A549 (cell line): Measurements from ENCODE around the gene OLIG1. TPM values are rescaled to one million over a fixed set of nuclear protein-coding genes. Genes with fewer than 3 reads are reported as not detected.

Source experiments
- ATAC-seq, 2 experiments: fragments of 200-7000 bp in 1 of 2; fragments of >200 bp in 1 of 2; cut with Nextera tagmentation in 1 of 2; cut with Tn5 transposase in 1 of 2; 3 replicates each; pipeline versions ENCODE4 v1.8.0 to v1.9.1; 2018 to 2020; ENCODE audit warnings: mild to moderate bottlenecking in 1 of 2, moderate library complexity in 1 of 2
- CTCF ChIA-PET: fragments of 300-600 bp; sonication (Branson Sonifier 250); formaldehyde crosslinking; extraction: SDS; loops from one replicate; lab custom pipeline; 2021; ENCODE audit warnings: antibody characterized with exemption, inconsistent platforms; lab: Yijun Ruan, JAX
- POLR2A ChIA-PET: fragments of 350-600 bp; formaldehyde crosslinking; extraction: SDS; loops from one replicate; lab custom pipeline; 2021; ENCODE audit warnings: antibody characterized with exemption, inconsistent platforms; lab: Yijun Ruan, JAX
- DNase-seq, 2 experiments: peaks; one replicate each; pipeline versions ENCODE4 v3.0.0 to v3.0.0-alpha.2; 2011 to 2016; ENCODE audit warnings: low read depth in 1 of 2, low spot score in 1 of 2
- FAIRE-seq: peaks from 2 replicates; lab custom pipeline; 2011; peaks lifted over from hg19 to GRCh38; lab: Jason Lieb, UNC
- H3K27ac ChIP-seq, 2 experiments: fragments of >200 bp; sonication (Bioruptor Twin); formaldehyde crosslinking; 3 replicates each; pipeline ENCODE4 v1.5.1; 2016 to 2017
- H3K4me1 ChIP-seq: fragments of >200 bp; sonication (Bioruptor Twin); formaldehyde crosslinking; 3 replicates; pipeline ENCODE4 v1.6.1; 2016
- H3K4me2 ChIP-seq: fragments of >200 bp; sonication (Bioruptor Twin); formaldehyde crosslinking; 3 replicates; pipeline ENCODE4 v1.6.1; 2016
- H3K4me3 ChIP-seq: fragments of >200 bp; sonication (Bioruptor Twin); formaldehyde crosslinking; 3 replicates; pipeline ENCODE4 v1.5.1; 2016
- H3K9me3 ChIP-seq: fragments of >200 bp; sonication (Bioruptor Twin); formaldehyde crosslinking; 3 replicates; pipeline ENCODE4 v1.6.1; 2016
- BCL3 ChIP-seq: fragments of >200 bp; sonication (Bioruptor Twin); formaldehyde crosslinking; IDR thresholded peaks from 3 replicates; pipeline ENCODE4 v1.6.1; 2016
- CBX8 ChIP-seq: fragments of 200-600 bp; sonication (generic); IDR thresholded peaks from 2 replicates; pipeline ENCODE4 v1.6.1; 2016
- CHD4 ChIP-seq: fragments of 200-600 bp; sonication (generic); IDR thresholded peaks from 2 replicates; pipeline ENCODE4 v1.6.1; 2016; ENCODE audit warnings: antibody characterized with exemption, mild to moderate bottlenecking, borderline replicate concordance
- EP300 ChIP-seq, 2 experiments: fragments of >200 bp; sonication (Bioruptor Twin); formaldehyde crosslinking; IDR thresholded peaks; 2 replicates in 1 of 2; 3 replicates in 1 of 2; pipeline ENCODE4 v1.6.1; 2016 to 2017
- FOSL2 ChIP-seq, 2 experiments: fragments of 450-650 bp in 1 of 2; fragments of >200 bp in 1 of 2; sonication (Bioruptor Twin) in 1 of 2; formaldehyde crosslinking; IDR thresholded peaks; 2 replicates each; pipeline versions ENCODE4 v1.5.0 to v1.6.1; 2016 to 2020; ENCODE audit warnings: mild to moderate bottlenecking in 1 of 2, moderate library complexity in 1 of 2
- GATA3 ChIP-seq: IDR thresholded peaks from 2 replicates; pipeline ENCODE4 v1.6.1; 2012; ENCODE audit warnings: borderline replicate concordance
- HOXB13 ChIP-seq: fragments of 250-450 bp; sonication (Bioruptor Pico); IDR thresholded peaks from 2 replicates; pipeline ENCODE4 v1.5.0; 2020; ENCODE audit warnings: low read depth, mild to moderate bottlenecking, moderate library complexity
- KDM1A ChIP-seq: fragments of 200-600 bp; sonication (generic); IDR thresholded peaks from 2 replicates; pipeline ENCODE4 v1.6.1; 2016; ENCODE audit warnings: low read depth, mild to moderate bottlenecking
- KDM5A ChIP-seq: fragments of 200-600 bp; sonication (generic); IDR thresholded peaks from 2 replicates; pipeline ENCODE4 v1.6.1; 2016; ENCODE audit warnings: antibody characterized with exemption, mild to moderate bottlenecking
- MAFK ChIP-seq: fragments of 450-650 bp; IDR thresholded peaks from 2 replicates; pipeline ENCODE4 v1.6.1; 2014; ENCODE audit not compliant: partially characterized antibody
- NFE2L2 ChIP-seq: fragments of 150-350 bp; conservative IDR thresholded peaks from 2 replicates; pipeline ENCODE4 v1.6.1; 2014; ENCODE audit warnings: low read length
- NR3C1 ChIP-seq: fragments of >200 bp; sonication (Bioruptor Twin); formaldehyde crosslinking; IDR thresholded peaks from 3 replicates; pipeline ENCODE4 v1.6.1; 2017
- PBX3 ChIP-seq: IDR thresholded peaks from 2 replicates; pipeline ENCODE4 v1.6.1; 2012
- PHF8 ChIP-seq: fragments of 200-600 bp; sonication (generic); IDR thresholded peaks from 2 replicates; pipeline ENCODE4 v1.6.1; 2016; ENCODE audit warnings: low read depth, mild to moderate bottlenecking, antibody characterized with exemption, moderate library complexity, borderline replicate concordance
- POLR2A ChIP-seq: IDR thresholded peaks from 2 replicates; pipeline ENCODE4 v1.6.1; 2012; ENCODE audit warnings: mild to moderate bottlenecking, low read length
- POLR2AphosphoS2 ChIP-seq: conservative IDR thresholded peaks from 2 replicates; pipeline ENCODE4 v1.6.1; 2012; ENCODE audit warnings: low read length, improper control_type of control experiment, inconsistent platforms
- TP53 ChIP-seq: fragments of 250-450 bp; sonication (Bioruptor Pico); IDR thresholded peaks from 2 replicates; pipeline ENCODE4 v1.5.0; 2021; ENCODE audit warnings: mild to moderate bottlenecking, moderate library complexity
- WGBS: methylation state at CpG from one replicate; pipeline ENCODE4 v1.1.6; 2017; ENCODE audit errors: missing lambda C conversion rate; 5-methylcytosine and 5-hydroxymethylcytosine counted together
- polyA plus RNA-seq, 4 experiments: library from polyadenylated mRNA; depleted of rRNA in 3 of 4; stranded (reverse); fragments of >200 nt; fragmentation: RNase III in 1 of 4; extraction: RNeasy Plus Mini Kit Qiagen cat#74134 plus additional on column Dnase treatment in 1 of 4; gene quantifications; 2 replicates in 3 of 4; 3 replicates in 1 of 4; pipeline ENCODE4 v1.2.3, GENCODE V29; 2011 to 2017
- TF ChIP-seq, protein P1 (sequence below): fragments of 250-450 bp; sonication (Bioruptor Pico); IDR thresholded peaks from 2 replicates; pipeline ENCODE4 v1.5.0; 2021; ENCODE audit warnings: mild to moderate bottlenecking, moderate library complexity, borderline replicate concordance

Gene OLIG1
- polyA plus RNA-seq, 2 of the 4 experiments (the other 2 are of a cell fraction) = not detected

- CTCF ChIA-PET = interaction anchor here (4.5 kb wide), 1 partner anchor 11 kb away, joined by 23 read pairs; no protein-coding TSS in a partner anchor
- ATAC-seq (no peak), FAIRE-seq (no peak)
- no peak overlapping the region for H3K4me3 ChIP-seq
- 55% methylated on average over 20 of the region's 20 CpGs for WGBS
- H3K4me1 ChIP-seq = no peaks in the 10 kb centered on the region
- no peak overlapping the region for H3K4me2 ChIP-seq
- no peaks in the 10 kb centered on the region for H3K9me3 ChIP-seq
- no peak overlapping the region for H3K27ac ChIP-seq
- no peak for TF ChIP-seq BCL3
- TF ChIP-seq, all 56 proteins: peak for 0
- DNase-seq = no peak
- POLR2A ChIA-PET = no interaction called here
These were observed 45.9 kb downstream of the OLIG1 start for GRCh38 chr21:33115631-33116510.

GRCh38 chr21:33116676-33117075 is 46.7 kb downstream of the OLIG1 start:
- FAIRE-seq = no peak
- CTCF ChIA-PET = interaction anchor here (0.9 to 4.5 kb wide), 2 partner anchors 10 to 122 kb away, joined by 4 to 23 read pairs; no protein-coding TSS in a partner anchor
- TF ChIP-seq CBX8 (no peak), FOSL2 (IDR thresholded peaks at IDR 0.05) (no peak), FOSL2 (CRISPR knock-in tag; IDR thresholded peaks at IDR 0.05) (no peak), NR3C1 (no peak), KDM5A (no peak), TP53 (CRISPR knock-in tag) (no peak), HOXB13 (no peak)
- TF ChIP-seq, all 56 proteins: peak for 0
- POLR2A ChIA-PET = no interaction called here
- no peak overlapping the region for H3K27ac ChIP-seq
- no peak overlapping the region for H3K4me3 ChIP-seq
- no peak for ATAC-seq
- H3K4me2 ChIP-seq = no peak overlapping the region
- 52% methylated on average over 8 of the region's 8 CpGs for WGBS
- H3K4me1 ChIP-seq = no peaks in the 10 kb centered on the region
- DNase-seq = no peak
- no peaks in the 10 kb centered on the region for H3K9me3 ChIP-seq

- POLR2A ChIA-PET = no interaction called here
These were observed 47.4 kb downstream of the OLIG1 start for GRCh38 chr21:33117101-33117888.

More at GRCh38 chr21:33117101-33117888, 47.4 kb downstream of the OLIG1 start:
- Histone ChIP-seq H3K4me3 (no peak overlapping the region), H3K4me1 (no peaks in the 10 kb centered on the region), H3K27ac (no peak overlapping the region), H3K4me2 (no peak overlapping the region), H3K9me3 (no peaks in the 10 kb centered on the region)
- DNase-seq (no peak), ATAC-seq (no peak), FAIRE-seq (no peak)
- WGBS = 63% methylated on average over 16 of the region's 16 CpGs
- CTCF ChIA-PET = interaction anchor here (0.9 to 4.5 kb wide), 2 partner anchors 10 to 123 kb away, joined by 4 to 23 read pairs; no protein-coding TSS in a partner anchor
- TF ChIP-seq CHD4 = no peak
- TF ChIP-seq EP300 (IDR thresholded peaks at IDR 0.05) = no peak
- no peak for TF ChIP-seq POLR2AphosphoS2
- TF ChIP-seq NFE2L2 = no peak
- no peak for TF ChIP-seq KDM1A
- TF ChIP-seq CBX8 = no peak
- TF ChIP-seq, protein P1, sequence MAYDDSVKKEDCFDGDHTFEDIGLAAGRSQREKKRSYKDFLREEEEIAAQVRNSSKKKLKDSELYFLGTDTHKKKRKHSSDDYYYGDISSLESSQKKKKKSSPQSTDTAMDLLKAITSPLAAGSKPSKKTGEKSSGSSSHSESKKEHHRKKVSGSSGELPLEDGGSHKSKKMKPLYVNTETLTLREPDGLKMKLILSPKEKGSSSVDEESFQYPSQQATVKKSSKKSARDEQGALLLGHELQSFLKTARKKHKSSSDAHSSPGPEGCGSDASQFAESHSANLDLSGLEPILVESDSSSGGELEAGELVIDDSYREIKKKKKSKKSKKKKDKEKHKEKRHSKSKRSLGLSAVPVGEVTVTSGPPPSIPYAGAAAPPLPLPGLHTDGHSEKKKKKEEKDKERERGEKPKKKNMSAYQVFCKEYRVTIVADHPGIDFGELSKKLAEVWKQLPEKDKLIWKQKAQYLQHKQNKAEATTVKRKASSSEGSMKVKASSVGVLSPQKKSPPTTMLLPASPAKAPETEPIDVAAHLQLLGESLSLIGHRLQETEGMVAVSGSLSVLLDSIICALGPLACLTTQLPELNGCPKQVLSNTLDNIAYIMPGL = no peak
- no peak for TF ChIP-seq MAFK
- no peak for TF ChIP-seq PBX3
- TF ChIP-seq PHF8 = no peak
- TF ChIP-seq POLR2A = no peak
- TF ChIP-seq KDM5A = no peak
- no peak for TF ChIP-seq GATA3
- no peak for TF ChIP-seq NR3C1
- TF ChIP-seq, all 56 proteins: peak for 0

Other genes with a start within 250 kb of the OLIG1 start
- not detected in 2 replicates for gene OLIG2, start 44.2 kb upstream of the OLIG1 start, polyA plus RNA-seq (2011; rRNA removed)
- not detected in 3 replicates for gene OLIG2, start 44.2 kb upstream of the OLIG1 start, polyA plus RNA-seq (2017; fragmentation: RNase III; extraction: RNeasy Plus Mini Kit Qiagen cat#74134 plus additional on column Dnase treatment)
- 39.6 and 40.5 TPM in 2 replicates for gene IFNAR2, start 159.8 kb downstream of the OLIG1 start, polyA plus RNA-seq (2011; rRNA removed)
- 9.6 to 11.2 TPM (median 10.1 TPM) in 3 replicates for gene IFNAR2, start 159.8 kb downstream of the OLIG1 start, polyA plus RNA-seq (2017; fragmentation: RNase III; extraction: RNeasy Plus Mini Kit Qiagen cat#74134 plus additional on column Dnase treatment)
- gene IL10RB, start 196.2 kb downstream of the OLIG1 start, polyA plus RNA-seq (2011; rRNA removed) = 31.9 and 34.9 TPM in 2 replicates
- 16.8 to 18.0 TPM (median 17.0 TPM) in 3 replicates for gene IL10RB, start 196.2 kb downstream of the OLIG1 start, polyA plus RNA-seq (2017; fragmentation: RNase III; extraction: RNeasy Plus Mini Kit Qiagen cat#74134 plus additional on column Dnase treatment)